ENCODE results near the gene LSMEM2. TPM values are rescaled to one million over a fixed set of nuclear protein-coding genes. Genes with fewer than 3 reads are reported as not detected.
A peak's percentile ranks its signal among the peaks of the same experiment; 100 is the strongest.
"Not testable (repeated sequence)": the region's sequence is repeated elsewhere in the genome, so short reads cannot be mapped to it uniquely, and the experiment has no call there.

Gene LSMEM2
- total and polyA plus RNA-seq, 4 experiments from 2014 or later = 0.20 TPM; not detected in 3

- H3K4me3 ChIP-seq (ENCODE audit: low read length in 2 of 2) = no peak overlapping the region
- Mint-ChIP-seq H3K27ac (peak overlapping the region in 3 of 7 donors; percentile 38 to 70 (median 51)), H3K4me1 (peaks cover 14 to 37% (median 25%) of the 10 kb centered on the region in 4 donors), H3K9me3 (no peaks in the 10 kb centered on the region), H3K36me3 (no peaks in the 10 kb centered on the region), H3K4me3 (peak overlapping the region; percentile 42 to 74 (median 64)), H3K27me3 (peaks cover 23 to 32% of the 10 kb centered on the region in 2 donors)
- H3K27me3 ChIP-seq (ENCODE audit: insufficient read depth, low read length) = peaks cover 35% of the 10 kb centered on the region
- no peaks in the 10 kb centered on the region for H3K36me3 ChIP-seq (ENCODE audit: insufficient read depth, low read length)
- intact Hi-C loops (cut with micrococcal nuclease) = no loop called here
- no peak overlapping the region for H3K27ac ChIP-seq (ENCODE audit: low read depth, low read length)
- CTCF ChIA-PET (ENCODE audit: partially characterized antibody) = interaction anchor here (1.0 to 7.1 kb wide), 8 partner anchors 16 to 267 kb away, joined by 3 to 36 read pairs (median 5); partner anchors contain the start of genes HYAL2 and TUSC2
- POLR2A ChIA-PET (ENCODE audit: partially characterized antibody) = interaction anchor here (0.7 to 1.1 kb wide), 3 partner anchors 40 to 62 kb away, joined by 3 read pairs; partner anchors contain the start of gene GNAI2
- no peaks in the 10 kb centered on the region for H3K9me3 ChIP-seq (ENCODE audit: control insufficient read depth in 1 of 2, low read length in 2 of 2)
- DNase-seq = peak in 1 of 5 donors; percentile 29
- peaks cover 35% of the 10 kb centered on the region for H3K4me1 ChIP-seq (ENCODE audit: insufficient read depth, low read length)
These were observed 3.5 kb upstream of the LSMEM2 start for GRCh38 chr3:50275141-50275995.

GRCh38 chr3:50275996-50276761 is 2.7 kb upstream of the LSMEM2 start:
- peak in 3 of 5 donors; percentile 31 to 47 (median 32) for DNase-seq
- Mint-ChIP-seq H3K4me1 (peaks cover 14 to 37% (median 25%) of the 10 kb centered on the region in 4 donors), H3K9me3 (no peaks in the 10 kb centered on the region), H3K27me3 (peaks cover 23 to 32% of the 10 kb centered on the region in 2 donors), H3K27ac (peak overlapping the region in 3 of 7 donors; percentile 29 to 70 (median 51)), H3K4me3 (peak overlapping the region; percentile 6 to 74 (median 54)), H3K36me3 (no peaks in the 10 kb centered on the region)
- POLR2A ChIA-PET (ENCODE audit: partially characterized antibody) = no interaction called here
- H3K27ac ChIP-seq (ENCODE audit: low read depth, low read length) = no peak overlapping the region
- peaks cover 35% of the 10 kb centered on the region for H3K4me1 ChIP-seq (ENCODE audit: insufficient read depth, low read length)
- no peaks in the 10 kb centered on the region for H3K9me3 ChIP-seq (ENCODE audit: control insufficient read depth in 1 of 2, low read length in 2 of 2)
- CTCF ChIA-PET (ENCODE audit: partially characterized antibody) = interaction anchor here (0.9 to 2.5 kb wide), 4 partner anchors 17 to 51 kb away, joined by 3 to 12 read pairs (median 3); partner anchors contain the start of gene HYAL2
- H3K4me3 ChIP-seq (ENCODE audit: low read length in 2 of 2) = no peak overlapping the region
- no peaks in the 10 kb centered on the region for H3K36me3 ChIP-seq (ENCODE audit: insufficient read depth, low read length)
- H3K27me3 ChIP-seq (ENCODE audit: insufficient read depth, low read length) = peaks cover 35% of the 10 kb centered on the region
- intact Hi-C loops (cut with micrococcal nuclease) = no loop called here

DNA sequence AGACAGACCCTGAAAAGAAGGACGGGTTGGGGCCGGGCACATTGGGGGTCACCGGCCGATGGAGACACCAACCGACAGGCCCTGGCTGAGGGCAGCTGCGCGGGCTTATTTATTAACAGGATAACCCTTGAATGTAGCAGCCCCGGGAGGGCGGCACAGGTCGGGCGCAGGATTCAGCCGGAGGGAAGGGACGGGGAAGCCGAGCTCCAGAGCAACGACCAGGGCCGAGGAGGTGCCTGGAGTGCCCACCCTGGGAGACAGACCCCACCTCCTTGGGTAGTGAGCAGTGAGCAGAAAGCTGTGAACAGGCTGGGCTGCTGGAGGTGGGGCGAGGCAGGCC is 2.2 kb upstream of the LSMEM2 start:
- Mint-ChIP-seq H3K4me1 (peaks cover 14 to 33% (median 25%) of the 10 kb centered on the region in 4 donors), H3K4me3 (no peak overlapping the region), H3K36me3 (no peaks in the 10 kb centered on the region), H3K27me3 (peaks cover 23 to 29% of the 10 kb centered on the region in 2 donors), H3K9me3 (no peaks in the 10 kb centered on the region), H3K27ac (no peak overlapping the region)
- Histone ChIP-seq H3K4me3 (ENCODE audit: low read length in 2 of 2) (no peak overlapping the region), H3K27me3 (ENCODE audit: insufficient read depth, low read length) (peaks cover 35% of the 10 kb centered on the region), H3K36me3 (ENCODE audit: insufficient read depth, low read length) (no peaks in the 10 kb centered on the region), H3K27ac (ENCODE audit: low read depth, low read length) (no peak overlapping the region), H3K9me3 (ENCODE audit: control insufficient read depth in 1 of 2, low read length in 2 of 2) (no peaks in the 10 kb centered on the region), H3K4me1 (ENCODE audit: insufficient read depth, low read length) (peaks cover 35% of the 10 kb centered on the region)
- intact Hi-C loops (cut with micrococcal nuclease) = no loop called here
- CTCF ChIA-PET (ENCODE audit: partially characterized antibody) = interaction anchor here (0.9 to 1.5 kb wide), 2 partner anchors 50 to 52 kb away, joined by 3 read pairs; no protein-coding TSS in a partner anchor
- POLR2A ChIA-PET (ENCODE audit: partially characterized antibody) = no interaction called here
- DNase-seq = peak in 1 of 5 donors; percentile 13

GRCh38 chr3:50278123-50278879 is 586 bp upstream of the LSMEM2 start:
- intact Hi-C loops (cut with micrococcal nuclease) = no loop called here
- Mint-ChIP-seq H3K4me1 (peaks cover 11 to 27% (median 19%) of the 10 kb centered on the region in 4 donors), H3K27ac (peak overlapping the region in 1 of 7 donors; percentile 12), H3K9me3 (no peaks in the 10 kb centered on the region), H3K27me3 (peaks cover 21 to 23% of the 10 kb centered on the region in 2 donors), H3K36me3 (no peaks in the 10 kb centered on the region), H3K4me3 (no peak overlapping the region)
- no peak overlapping the region for H3K27ac ChIP-seq (ENCODE audit: low read depth, low read length)
- CTCF ChIA-PET (ENCODE audit: partially characterized antibody) = interaction anchor here (1.0 to 1.5 kb wide), 3 partner anchors 20 to 83 kb away, joined by 3 to 5 read pairs (median 4); no protein-coding TSS in a partner anchor
- H3K36me3 ChIP-seq (ENCODE audit: insufficient read depth, low read length) = no peaks in the 10 kb centered on the region
- no peak for DNase-seq
- peaks cover 30% of the 10 kb centered on the region for H3K4me1 ChIP-seq (ENCODE audit: insufficient read depth, low read length)
- no peaks in the 10 kb centered on the region for H3K9me3 ChIP-seq (ENCODE audit: control insufficient read depth in 1 of 2, low read length in 2 of 2)
- no peak overlapping the region for H3K4me3 ChIP-seq (ENCODE audit: low read length in 2 of 2)
- H3K27me3 ChIP-seq (ENCODE audit: insufficient read depth, low read length) = peaks cover 34% of the 10 kb centered on the region
- POLR2A ChIA-PET (ENCODE audit: partially characterized antibody) = no interaction called here

- Histone ChIP-seq H3K36me3 (ENCODE audit: insufficient read depth, low read length) (no peaks in the 10 kb centered on the region), H3K9me3 (ENCODE audit: control insufficient read depth in 1 of 2, low read length in 2 of 2) (no peaks in the 10 kb centered on the region), H3K4me3 (ENCODE audit: low read length in 2 of 2) (no peak overlapping the region), H3K27ac (ENCODE audit: low read depth, low read length) (no peak overlapping the region), H3K27me3 (ENCODE audit: insufficient read depth, low read length) (peaks cover 23% of the 10 kb centered on the region), H3K4me1 (ENCODE audit: insufficient read depth, low read length) (peaks cover 21% of the 10 kb centered on the region)
- intact Hi-C loops (cut with micrococcal nuclease) = no loop called here
- ChIA-PET POLR2A (ENCODE audit: partially characterized antibody) (interaction anchor here (0.6 to 0.7 kb wide), 2 partner anchors 16 to 157 kb away, joined by 3 read pairs; no protein-coding TSS in a partner anchor), CTCF (ENCODE audit: partially characterized antibody) (interaction anchor here (1.0 to 1.5 kb wide), 4 partner anchors 19 to 85 kb away, joined by 3 to 6 read pairs (median 4); no protein-coding TSS in a partner anchor)
- no peak overlapping the region for H3K4me3 Mint-ChIP-seq
- no peaks in the 10 kb centered on the region for H3K9me3 Mint-ChIP-seq
- peak overlapping the region in 1 of 7 donors; percentile 66 for H3K27ac Mint-ChIP-seq
- H3K36me3 Mint-ChIP-seq = no peaks in the 10 kb centered on the region
- H3K27me3 Mint-ChIP-seq = peaks cover 16 to 18% of the 10 kb centered on the region in 2 donors
- peak in 1 of 5 donors; percentile 29 for DNase-seq
- peaks cover 6 to 18% (median 13%) of the 10 kb centered on the region in 4 donors for H3K4me1 Mint-ChIP-seq
These were observed 549 bp downstream of the LSMEM2 start for GRCh38 chr3:50279255-50280016.

DNA sequence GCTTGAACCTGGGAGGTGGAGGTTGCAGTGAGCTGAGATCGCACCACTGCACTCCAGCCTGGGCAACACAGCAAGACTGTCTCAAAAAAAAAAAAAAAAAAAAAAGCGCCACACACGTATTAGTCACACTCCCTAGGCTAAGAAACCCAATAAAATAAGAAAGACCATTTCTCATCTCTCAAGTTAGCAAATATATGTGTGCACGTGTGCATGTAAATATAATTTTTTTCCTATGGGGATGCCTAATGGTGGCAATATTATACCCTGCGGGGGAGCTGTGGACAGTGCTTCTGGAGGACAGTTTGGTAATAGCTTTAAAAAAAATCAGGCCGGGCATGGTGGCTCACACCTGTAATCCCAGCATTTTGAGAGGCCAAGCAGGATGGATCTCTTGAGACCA is 5.2 kb downstream of the LSMEM2 start:
- H3K27me3 Mint-ChIP-seq; H3K9me3 ChIP-seq (ENCODE audit: control insufficient read depth in 1 of 2, low read length in 2 of 2); H3K27ac Mint-ChIP-seq; H3K4me3 Mint-ChIP-seq; H3K4me1 Mint-ChIP-seq; DNase-seq; H3K4me1 ChIP-seq (ENCODE audit: insufficient read depth, low read length); H3K27me3 ChIP-seq (ENCODE audit: insufficient read depth, low read length); H3K27ac ChIP-seq (ENCODE audit: low read depth, low read length); intact Hi-C loops (cut with micrococcal nuclease); H3K4me3 ChIP-seq (ENCODE audit: low read length in 2 of 2); H3K9me3 Mint-ChIP-seq: not testable (repeated sequence)
- POLR2A ChIA-PET (ENCODE audit: partially characterized antibody) = interaction anchor here (1.3 kb wide), 1 partner anchor 21 kb away, joined by 3 read pairs; no protein-coding TSS in a partner anchor
- peaks cover 0 to 14% of the 10 kb centered on the region in 2 donors for H3K36me3 Mint-ChIP-seq
- peaks cover 12% of the 10 kb centered on the region for H3K36me3 ChIP-seq (ENCODE audit: insufficient read depth, low read length)
- CTCF ChIA-PET (ENCODE audit: partially characterized antibody) = interaction anchor here (0.6 to 1.3 kb wide), 6 partner anchors 14 to 810 kb away, joined by 3 to 4 read pairs (median 3); no protein-coding TSS in a partner anchor
